Adrenal gland (tissue), 5 donors: ENCODE data around the gene MCRS1.

Source experiments
- POLR2A ChIP-seq, 2 donors: fragments of 450-650 bp; IDR thresholded peaks; one replicate each; pipeline ENCODE4 v1.6.1; 2017; ENCODE audit warnings: antibody characterized with exemption in 2 of 2, mild to moderate bottlenecking in 2 of 2, moderate library complexity in 1 of 2
- TF ChIP-seq, protein P1 (sequence below), 6 experiments: fragments of 450-650 bp in 4 of 6; fragments of 200-600 bp in 2 of 6; sonication (generic) in 1 of 6; IDR thresholded peaks; 1 replicate in 5 of 6; 2 replicates in 1 of 6; pipeline versions ENCODE4 v1.5.1 to v1.8.0; 2016 to 2021; ENCODE audit warnings: antibody characterized with exemption in 6 of 6, mild to moderate bottlenecking in 2 of 6, moderate library complexity in 1 of 6
- donor health status: DM: no; HTN: no; CAD: no.

DNA sequence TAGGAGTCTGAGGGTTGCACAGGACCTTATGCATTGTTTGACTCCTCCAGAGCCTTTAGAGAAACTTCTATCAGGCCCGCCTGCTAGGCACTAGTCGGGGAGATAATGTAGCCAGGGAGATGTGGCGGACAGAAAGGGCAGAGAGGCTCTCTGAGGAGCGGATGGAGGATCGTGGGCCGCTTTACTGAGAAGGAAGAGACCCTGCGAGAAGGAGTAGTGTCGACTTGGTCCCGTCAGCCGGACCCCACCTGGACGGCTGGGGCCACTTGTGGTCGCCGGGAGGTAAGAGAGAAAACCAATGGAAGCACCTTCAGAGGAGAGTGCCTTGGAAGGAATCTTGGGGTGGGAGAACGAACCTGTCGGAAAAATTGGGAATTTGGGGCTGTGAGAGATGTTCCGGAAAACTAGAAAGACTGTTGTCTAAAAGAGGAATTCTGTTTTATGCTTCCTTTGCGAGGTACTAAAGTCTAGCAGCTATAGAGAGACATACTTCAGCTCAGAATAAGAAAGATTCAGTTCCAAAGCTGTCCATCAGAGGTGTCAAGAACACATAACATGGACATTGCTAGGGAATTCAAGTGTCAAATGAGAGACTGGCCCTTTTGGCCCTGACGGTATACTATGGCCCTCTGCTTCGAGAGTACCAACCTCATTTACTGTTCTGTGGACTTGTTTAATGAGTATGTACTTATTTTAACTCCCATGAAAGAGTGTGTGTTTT is 660 bp upstream of the MCRS1 start:
- TF ChIP-seq, protein P1, sequence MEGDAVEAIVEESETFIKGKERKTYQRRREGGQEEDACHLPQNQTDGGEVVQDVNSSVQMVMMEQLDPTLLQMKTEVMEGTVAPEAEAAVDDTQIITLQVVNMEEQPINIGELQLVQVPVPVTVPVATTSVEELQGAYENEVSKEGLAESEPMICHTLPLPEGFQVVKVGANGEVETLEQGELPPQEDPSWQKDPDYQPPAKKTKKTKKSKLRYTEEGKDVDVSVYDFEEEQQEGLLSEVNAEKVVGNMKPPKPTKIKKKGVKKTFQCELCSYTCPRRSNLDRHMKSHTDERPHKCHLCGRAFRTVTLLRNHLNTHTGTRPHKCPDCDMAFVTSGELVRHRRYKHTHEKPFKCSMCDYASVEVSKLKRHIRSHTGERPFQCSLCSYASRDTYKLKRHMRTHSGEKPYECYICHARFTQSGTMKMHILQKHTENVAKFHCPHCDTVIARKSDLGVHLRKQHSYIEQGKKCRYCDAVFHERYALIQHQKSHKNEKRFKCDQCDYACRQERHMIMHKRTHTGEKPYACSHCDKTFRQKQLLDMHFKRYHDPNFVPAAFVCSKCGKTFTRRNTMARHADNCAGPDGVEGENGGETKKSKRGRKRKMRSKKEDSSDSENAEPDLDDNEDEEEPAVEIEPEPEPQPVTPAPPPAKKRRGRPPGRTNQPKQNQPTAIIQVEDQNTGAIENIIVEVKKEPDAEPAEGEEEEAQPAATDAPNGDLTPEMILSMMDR (IDR thresholded peaks at IDR 0.05): no peak
- no peak for TF ChIP-seq POLR2A (IDR thresholded peaks at IDR 0.05)
